Fibroblast of skin of back (primary cell): ENCODE data around the gene PSG5. TPM values are rescaled to one million over a fixed set of nuclear protein-coding genes. Genes with fewer than 3 reads are reported as not detected.
"Not testable (repeated sequence)": the region's sequence is repeated elsewhere in the genome, so short reads cannot be mapped to it uniquely, and the experiment has no call there.

Experiments
- DNase-seq: peaks from one replicate; pipeline ENCODE4 v3.0.0-alpha.2; 2013
- polyA plus RNA-seq, 2 experiments: library from polyadenylated mRNA; unstranded; fragments of 120-200 nt; gene quantifications; one replicate each; pipeline ENCODE4 v1.2.1, GENCODE V29; 2013; ENCODE audit not compliant: insufficient read length in 2 of 2

PSG5 gene
- 2.9 TPM for polyA plus RNA-seq (2013, experiment 1 of 2; ENCODE audit: insufficient read length)
- 2.3 TPM for polyA plus RNA-seq (2013, experiment 2 of 2; ENCODE audit: insufficient read length)

DNA sequence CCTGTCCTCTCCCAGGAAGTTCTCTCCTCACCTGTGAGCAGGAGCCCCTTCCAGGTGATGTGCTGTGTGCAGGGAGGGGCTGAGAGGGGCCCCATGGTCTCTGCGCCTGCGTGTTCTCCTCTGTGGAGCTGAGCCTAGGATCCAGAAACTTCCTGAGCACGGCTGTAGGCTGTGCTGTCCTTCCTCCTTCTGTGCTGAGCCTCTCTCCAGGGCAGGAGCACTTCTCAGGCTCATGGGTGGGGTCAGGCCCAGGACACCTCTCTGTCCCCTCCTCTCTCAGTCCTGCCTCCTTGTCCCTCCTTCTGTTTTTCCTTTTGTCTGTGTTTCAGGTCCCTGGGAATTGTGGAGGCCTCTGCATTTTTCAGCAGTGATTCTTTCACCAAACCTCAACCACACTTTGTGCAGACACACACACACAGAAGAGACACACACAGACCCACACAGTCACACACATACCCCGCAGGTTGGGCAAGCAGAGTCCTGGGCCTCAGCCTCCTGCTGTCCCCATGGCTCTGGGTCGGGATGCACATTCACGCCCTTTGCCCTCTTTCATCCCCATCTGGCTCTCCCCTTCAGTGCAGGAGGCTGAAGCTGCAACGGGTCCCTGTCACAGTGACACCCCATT, at the start of gene PSG5:
Gene PSG5, minus strand, starts transcription at position 226 of the 625 bp plus-strand sequence. Its CDS starts 131 bp downstream, at position 95.
- DNase-seq: peak; percentile 36

DNA sequence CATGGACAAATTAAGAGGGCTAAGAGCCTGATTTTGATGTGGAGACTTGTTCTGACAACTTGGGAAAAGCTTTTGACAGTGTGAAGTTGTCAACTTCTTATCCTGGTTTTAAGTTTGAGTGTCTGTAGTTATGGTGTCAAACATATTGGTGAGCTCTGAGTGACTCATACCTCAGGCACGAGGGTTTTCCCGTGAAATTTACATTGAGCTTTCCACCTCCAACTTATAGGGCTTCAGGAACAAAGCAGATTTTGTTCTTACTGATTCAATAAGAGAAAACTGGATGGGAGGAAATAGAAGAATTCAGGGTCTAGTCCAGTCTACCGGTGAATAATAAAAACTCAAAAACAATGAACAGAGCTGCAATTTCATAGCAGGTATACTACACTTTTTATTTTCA, 49.4 kb upstream of the PSG5 start:
- peak; percentile 8 for DNase-seq

DNA sequence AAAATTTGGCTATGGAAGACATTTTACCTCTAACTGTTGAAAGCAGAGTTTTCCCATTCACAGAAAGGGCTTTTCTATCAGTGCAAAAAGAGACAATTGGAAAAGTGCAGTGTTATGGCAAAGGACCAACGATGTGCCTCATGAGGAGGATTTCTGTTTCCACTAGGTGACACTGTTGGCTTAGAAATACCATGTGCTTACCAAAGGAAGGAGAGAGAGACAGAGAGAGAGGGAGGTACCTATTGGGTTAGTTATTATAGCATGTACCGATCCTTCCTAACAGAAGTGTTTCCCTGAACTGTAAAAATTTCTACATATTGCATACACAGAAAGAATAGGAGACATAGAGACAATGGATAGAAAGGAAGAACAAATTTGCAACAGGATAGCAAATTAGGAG, 43.0 kb upstream of the PSG5 start:
- DNase-seq: peak; percentile 24

DNA sequence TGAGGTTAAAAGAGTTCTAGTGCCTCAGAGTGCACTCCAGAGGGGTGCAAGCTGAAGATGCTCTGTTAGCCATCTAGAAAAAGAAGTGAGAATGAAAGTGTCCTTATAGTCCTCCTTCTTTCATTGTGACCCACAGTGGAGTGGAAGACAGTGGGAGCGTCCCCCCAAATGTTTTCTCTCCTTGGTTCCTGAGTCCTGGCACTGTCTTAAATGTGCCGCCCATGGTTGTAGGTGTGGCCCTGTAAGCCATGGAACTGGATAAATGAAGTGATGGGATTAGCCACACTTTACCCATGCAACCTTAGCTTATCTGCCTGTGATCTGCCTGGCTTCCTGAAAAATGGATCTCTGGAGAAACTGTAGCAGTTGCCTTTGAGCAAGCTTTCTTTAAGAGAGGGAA, 42.4 kb upstream of the PSG5 start:
- not testable (repeated sequence) for DNase-seq

DNA sequence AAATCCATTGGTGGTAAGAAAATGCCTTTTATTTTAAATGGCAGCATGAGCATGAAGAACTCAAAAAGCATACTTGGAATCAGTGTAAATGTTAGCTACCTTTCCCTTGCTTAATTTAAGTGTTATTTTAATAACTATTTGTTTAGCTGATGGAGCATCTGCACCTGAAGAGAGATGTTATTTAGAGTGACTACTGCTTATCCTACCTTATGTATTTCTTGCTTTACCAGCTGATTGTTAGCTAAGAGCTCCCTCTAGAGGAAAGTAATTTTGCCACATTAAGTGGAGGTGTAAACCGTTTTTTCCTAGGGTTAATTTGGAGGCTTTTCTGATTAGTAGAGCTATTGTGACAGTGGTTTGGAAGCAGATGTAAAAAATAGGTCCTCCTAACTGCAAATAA, 40.6 kb upstream of the PSG5 start:
- not testable (repeated sequence) for DNase-seq

DNA sequence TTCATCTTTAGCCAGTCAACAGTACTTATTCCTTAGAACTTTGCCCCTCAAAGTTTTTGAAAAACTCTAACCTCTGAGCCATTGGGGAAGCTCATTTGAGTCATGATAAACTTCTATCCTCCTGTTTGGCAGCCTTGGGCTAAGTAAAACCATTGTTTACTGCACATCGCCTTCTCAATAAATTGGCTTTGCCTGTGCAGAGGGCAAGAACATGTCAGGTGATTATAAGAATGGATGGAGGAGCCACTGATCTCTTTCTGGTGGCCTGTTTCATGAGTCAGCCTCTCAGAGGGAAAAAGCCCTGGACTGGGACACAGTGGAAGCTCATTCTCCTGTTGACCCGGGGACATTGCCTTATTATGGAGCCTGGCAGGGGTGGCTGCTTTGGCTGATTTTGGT, 38.5 kb upstream of the PSG5 start:
- no peak for DNase-seq

DNA sequence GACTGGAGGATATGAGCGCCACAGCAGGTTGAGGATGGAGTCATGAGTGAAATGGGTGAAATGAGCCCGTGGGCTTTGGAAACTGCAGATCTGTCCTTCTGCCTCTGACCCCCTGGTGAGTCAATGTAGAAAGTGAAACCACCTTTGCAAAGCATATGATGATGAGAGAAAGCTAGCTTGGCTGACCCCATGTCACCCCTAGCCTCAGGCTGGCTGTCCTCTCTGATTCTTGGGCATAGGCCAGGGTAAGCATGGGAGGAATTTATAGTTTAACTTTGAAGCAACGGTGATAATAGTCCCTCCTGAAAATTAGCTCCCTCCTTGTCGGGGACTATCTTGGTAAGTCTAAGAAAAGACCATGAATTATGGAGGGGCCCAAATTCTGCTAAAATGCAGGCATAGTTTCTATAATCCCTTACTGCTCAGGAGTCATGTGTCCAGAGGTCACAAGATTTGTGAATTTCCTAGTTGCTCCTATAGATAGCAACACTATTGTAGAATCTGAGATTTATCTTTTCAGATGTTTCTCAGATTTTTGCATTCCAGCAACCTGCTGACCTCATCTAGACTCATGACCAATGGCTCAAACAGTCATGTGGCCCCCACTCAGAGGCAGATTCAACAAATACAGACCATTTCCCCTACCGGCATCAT, 38.0 kb upstream of the PSG5 start:
- DNase-seq: not testable (repeated sequence)

DNA sequence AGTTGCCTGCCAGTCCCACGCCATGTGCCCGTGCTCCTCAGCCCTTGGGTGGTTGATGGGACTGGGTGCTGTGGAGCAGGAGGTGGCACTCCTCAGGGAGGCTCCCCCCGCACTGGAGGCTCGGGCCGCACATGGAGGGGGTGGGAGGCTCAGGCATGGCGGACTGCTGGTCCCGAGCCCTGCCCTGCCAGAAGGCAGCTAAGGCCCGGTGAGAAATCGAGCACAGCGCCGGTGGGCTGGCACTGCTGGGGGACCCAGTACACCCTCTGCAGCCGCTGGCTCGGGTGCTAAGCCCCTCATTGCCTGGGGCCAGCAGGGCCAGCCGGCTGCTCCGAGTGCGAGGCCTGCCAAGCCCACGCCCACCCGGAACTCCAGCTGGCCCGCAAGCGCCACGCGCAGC, 35.6 kb upstream of the PSG5 start:
- DNase-seq: not testable (repeated sequence)

DNA sequence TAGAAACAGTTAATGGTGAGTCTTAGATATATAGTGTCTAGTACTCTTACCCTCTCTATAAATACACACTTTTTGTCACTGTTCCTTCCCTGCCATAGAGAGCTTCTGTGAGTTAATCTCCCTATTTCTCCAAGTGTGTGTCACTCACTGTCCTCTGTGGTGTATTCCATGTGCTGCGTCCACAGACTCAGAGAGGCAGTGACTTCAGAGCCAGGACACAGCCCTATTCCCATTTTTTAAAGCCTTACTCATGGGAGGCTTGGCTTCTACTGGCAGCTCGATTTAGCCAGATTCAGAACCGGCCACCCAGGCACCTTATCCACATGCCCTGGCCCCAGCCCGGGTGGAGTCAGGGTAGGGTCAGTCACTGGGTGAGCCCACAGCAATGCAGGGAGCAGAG, 32.8 kb upstream of the PSG5 start:
- DNase-seq: not testable (repeated sequence)

DNA sequence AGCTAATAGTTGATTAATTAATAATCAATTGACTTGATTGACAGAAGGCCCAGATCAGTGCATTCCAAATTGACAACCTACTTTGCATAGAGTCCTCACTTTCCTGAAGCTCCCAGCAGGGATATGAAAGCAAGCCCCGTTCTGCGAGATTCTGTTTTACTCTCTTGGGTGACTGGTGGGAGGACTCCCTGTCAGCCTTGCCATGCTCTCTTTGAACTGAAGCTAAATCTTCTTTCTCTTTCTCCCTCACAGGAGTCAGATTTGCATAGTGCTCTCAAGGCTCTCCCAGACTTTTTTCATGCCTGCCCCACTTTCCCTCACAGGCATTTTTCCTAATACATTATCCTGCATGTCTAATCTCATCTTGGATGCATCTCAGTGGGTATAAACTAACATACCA, 29.5 kb upstream of the PSG5 start:
- not testable (repeated sequence) for DNase-seq

DNA sequence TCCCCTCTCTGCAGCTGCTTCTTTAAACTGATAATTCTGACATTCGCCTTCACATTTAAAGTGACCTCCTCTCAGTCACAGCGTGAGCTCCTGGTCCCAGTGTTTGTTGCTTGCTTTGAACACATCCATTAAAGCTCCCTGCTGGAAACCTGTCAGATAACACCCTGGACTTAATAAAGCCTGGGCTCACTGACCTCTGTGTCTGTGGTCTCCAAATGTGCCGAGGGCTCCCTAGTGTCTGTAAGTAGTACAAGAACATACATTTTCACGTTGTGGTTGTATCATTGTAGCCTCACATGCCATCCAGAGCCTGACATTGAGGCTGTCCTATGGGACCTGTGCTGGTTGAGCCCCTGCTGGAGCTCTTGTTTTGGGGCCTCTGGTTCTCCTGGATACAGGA, 21.7 kb upstream of the PSG5 start:
- DNase-seq: no peak

DNA sequence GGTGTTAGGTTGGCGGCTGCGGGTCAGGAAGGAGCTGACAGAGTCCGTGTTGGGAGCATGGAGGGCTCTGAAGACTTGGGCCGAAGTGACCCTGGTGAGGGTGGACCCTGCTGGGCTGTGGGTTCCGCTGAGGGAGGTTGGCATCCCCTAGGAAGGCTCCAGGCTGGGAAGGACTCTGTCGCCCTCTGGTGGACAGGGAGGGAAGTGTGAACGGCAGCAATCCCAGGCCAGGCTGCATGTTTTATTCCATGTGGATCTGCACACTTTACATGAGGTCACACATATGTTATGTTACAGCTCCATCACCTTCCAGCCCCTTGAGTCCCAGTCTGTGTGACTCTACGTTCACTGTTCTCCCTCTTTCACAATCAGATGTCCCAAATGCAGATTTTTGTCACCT, 20.8 kb upstream of the PSG5 start:
- DNase-seq: peak; percentile 18

DNA sequence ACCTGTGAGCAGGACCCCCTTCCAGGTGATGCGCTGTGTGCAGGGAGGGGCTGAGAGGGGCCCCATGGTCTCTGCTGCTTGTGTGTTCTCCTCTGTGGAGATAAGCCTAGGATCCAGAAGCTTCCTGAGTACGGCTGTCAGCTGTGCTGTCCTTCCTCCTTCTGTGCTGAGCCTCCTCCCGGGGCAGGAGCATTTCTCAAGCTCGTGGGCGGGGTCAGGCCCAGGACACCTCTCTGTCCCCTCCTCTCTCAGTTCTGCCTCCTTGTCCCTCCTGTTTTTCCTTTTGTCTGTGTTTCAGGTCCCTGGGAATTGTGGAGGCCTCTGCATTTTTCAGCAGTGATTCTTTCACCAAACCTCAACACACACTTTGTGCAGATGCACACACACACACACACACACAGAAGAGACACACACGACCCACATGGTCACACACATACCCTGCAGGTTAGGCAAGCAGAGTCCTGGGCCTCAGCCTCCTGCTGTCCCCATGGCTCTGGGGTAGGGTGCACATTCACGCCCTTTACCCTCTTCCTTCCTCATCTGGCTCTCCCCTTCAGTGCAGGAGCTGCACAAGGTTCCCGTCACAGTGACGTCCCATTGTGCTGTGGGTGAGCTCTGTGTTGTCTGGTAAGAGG, 19.3 kb upstream of the PSG5 start, which contains the start of gene PSG4:
Gene PSG4, minus strand, starts transcription at position 168 of the 635 bp plus-strand sequence. Its CDS starts 102 bp downstream, at position 66.
- DNase-seq: peak; percentile 32

DNA sequence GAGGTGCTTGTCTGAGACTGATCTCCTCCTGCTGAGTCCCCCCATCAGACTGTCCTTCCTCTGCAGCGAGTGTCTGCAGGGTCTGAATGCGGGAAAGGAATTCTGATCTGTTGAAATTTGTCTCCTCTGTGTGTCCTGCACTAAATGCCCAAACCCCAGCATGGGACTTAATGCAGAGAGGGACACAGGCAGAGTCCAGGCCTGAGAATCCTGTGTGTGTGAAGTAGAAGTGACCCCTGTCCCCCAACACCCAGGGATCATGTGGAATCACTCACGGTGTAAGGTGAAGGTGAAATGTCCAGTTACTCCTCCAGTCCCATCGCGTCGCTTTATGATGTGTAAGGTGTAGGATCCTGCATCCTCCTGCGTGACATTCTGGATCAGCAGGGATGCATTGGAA, 17.3 kb upstream of the PSG5 start:
- not testable (repeated sequence) for DNase-seq

DNA sequence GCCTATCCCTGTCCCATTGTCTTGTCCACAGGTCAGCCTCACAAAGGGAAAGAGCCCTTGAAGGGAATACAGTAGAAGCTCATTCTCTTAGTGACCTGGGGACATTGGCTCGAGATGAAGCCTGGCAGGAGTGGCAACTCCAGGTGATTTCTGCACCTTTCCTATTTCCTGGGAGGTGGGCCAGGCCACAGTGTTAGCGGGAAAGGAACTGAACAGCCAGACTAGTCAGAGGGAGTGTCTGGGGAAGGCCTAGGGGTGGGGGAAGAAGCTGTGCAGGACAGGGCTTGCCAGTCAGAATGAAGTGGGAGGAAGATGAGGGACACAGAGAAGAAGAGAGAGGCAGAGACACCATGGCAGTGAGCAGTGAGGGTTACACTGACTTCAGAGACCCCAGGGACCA, 15.6 kb upstream of the PSG5 start:
- DNase-seq: not testable (repeated sequence)

DNA sequence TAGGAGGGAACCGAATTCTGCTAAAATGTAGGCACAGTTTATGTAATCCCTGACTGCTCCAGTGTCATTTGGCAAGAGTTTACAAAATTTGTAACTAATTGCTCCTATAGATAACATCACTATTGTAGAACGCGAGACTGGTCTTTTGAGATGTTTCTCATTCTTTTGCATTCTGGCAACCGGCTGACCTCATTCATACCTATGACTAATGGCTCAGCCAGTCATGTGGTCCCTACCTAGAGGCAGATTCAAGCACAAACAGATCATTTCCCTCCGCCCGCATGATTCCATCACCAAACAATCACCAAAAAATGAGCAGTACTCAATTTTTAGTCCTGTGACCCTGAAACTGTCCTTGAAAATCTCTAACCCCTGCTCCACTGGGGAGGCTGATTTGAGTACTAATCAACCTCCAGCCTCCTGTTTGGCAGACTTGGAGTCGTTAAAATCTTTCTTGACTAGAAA, 15.0 kb upstream of the PSG5 start:
- DNase-seq: peak; percentile 81

DNA sequence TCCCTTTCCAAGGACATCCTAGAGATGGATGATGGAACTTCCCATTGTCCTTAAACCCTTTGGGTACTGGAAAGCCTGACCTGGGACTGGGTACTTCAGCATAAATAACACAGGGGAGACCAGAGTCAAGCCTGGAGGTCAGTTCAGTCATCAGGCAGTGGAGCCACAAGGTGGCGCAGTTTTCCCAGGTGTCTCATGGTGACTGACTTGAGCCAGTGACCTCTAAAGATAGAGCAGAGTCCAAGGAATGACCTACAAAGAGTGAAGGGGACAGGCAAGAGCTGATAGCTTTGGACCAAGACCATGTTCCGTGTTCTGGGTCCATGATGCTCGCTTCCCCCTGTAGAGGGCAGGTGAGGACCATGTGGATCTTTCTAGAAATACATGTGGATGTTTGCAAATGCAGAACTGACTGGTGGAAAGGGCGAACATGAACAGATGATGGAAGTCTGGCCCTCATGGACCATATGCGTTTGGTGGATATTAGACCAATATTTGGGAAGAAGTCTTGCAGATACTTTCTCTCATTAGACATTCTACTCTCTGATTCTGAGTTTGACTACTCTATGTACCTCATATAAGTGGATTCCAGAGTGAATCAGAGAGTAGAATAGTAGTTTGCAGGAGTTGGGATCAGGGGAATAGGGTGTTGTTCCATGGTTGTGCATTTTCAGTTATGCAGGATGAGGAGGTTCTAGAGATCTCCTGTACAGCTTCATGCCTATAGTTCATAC, 12.5 kb upstream of the PSG5 start:
- DNase-seq: not testable (repeated sequence)

DNA sequence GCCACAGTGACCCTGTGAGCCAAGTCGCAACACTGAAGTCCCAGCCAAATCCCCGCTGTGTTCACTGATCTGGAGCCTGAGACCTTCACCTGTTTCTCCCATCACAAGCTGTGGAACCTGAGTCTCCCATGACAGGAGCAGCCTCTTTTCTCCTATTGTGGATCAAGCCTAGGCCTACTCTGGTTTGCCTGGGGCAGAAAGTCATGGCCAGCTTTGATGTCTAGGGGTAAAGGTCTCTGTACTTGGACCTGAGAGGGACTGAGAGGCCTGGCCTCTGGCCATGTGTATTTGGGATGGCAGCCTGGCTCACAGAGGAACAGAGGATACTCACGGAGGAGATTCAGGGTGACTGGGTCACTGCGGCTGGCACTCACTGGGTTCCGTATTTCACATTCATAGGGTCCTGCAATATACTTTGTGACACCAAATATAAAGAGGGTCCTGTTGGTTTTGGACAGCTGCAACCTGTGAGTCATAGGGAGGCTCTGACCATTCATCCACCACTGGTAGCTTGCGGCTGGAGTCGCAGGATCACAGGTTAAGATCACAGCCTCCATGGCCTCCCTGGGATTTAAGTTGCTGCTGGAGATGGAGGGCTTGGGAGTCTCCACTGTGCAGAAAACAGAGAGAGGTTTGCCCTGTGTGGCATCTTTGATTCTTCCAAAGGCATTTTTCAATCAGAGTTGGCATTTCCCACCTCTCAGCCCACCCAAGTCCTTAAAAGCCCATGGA, 11.5 kb upstream of the PSG5 start:
- not testable (repeated sequence) for DNase-seq

DNA sequence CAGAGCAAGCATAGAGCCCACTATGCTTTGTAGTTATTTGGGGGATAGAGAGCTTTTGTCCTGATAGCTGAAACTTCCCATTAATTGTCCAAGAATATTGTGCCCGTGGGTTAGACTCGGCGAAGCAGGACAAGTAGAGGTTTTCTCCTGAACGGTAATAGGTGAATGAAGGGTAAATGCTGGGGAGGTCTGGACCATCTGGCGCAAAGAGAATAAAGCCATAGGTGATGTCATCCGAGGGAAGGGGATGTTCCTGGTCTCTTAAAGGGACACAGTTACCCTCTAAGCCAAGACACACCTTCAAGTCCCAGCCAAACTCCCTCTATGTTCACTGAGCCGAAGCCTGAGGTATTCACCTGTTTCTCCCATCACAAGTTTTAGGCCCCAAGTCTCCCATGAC, 8.1 kb upstream of the PSG5 start:
- DNase-seq: not testable (repeated sequence)

DNA sequence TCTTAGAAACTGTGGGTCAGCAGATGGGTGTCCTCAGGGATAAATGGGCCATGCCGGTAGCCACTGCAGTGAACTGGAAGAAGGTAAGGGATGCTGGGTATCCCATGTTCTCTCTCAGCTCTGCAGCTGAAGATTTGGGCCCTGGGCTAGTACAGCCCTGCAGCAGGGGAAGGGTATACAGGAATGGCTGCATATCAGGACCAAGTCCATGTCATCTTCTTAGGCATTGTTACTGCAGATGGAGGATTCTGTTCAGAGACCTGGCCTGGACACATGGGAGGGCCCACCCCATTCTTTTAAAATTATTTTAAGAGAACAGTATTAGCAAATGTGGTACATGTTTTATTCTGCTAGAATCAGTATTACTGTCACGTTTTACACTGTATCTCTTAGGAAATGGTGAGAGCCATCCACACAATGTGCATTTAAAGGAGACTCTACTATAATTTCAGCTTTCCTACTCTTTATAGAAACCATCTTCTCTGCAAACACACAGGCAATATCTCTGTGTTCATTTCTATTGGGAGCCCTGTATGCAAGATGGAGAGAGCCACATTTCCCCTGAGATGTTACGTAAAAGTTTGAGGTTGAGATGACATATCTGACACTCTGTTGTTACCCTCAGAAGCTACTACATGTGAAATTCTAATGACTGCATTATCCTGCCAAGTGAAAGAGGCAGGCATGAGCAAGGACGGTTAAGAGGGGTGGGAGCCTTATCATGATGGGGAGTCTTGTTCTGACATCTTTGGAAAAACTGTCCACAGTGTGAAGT, 6.2 kb upstream of the PSG5 start:
- not testable (repeated sequence) for DNase-seq

DNA sequence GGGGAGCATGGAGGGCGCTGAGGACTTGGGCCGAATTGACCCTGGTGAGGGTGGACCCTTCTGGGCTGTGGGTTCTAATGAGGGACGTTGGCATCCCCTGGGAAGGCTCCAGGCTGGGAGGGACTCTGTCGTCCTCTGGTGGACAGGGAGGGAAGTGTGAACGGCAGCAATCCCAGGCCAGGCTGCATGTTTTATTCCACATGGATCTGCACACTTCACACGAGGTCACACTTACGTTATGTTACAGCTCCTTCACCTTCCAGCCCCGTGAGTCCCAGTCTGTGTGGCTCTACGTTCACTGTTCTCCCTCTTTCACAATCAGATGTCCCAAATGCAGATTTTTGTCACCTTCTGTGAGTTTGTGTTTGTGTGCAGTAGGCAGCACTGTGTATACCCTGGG, 1.8 kb upstream of the PSG5 start:
- not testable (repeated sequence) for DNase-seq
